ENCODE results near the gene ZCRB1.
"Not testable (repeated sequence)": the region's sequence is repeated elsewhere in the genome, so short reads cannot be mapped to it uniquely, and the experiment has no call there.

Gene ZCRB1, protein sequence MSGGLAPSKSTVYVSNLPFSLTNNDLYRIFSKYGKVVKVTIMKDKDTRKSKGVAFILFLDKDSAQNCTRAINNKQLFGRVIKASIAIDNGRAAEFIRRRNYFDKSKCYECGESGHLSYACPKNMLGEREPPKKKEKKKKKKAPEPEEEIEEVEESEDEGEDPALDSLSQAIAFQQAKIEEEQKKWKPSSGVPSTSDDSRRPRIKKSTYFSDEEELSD

DNA sequence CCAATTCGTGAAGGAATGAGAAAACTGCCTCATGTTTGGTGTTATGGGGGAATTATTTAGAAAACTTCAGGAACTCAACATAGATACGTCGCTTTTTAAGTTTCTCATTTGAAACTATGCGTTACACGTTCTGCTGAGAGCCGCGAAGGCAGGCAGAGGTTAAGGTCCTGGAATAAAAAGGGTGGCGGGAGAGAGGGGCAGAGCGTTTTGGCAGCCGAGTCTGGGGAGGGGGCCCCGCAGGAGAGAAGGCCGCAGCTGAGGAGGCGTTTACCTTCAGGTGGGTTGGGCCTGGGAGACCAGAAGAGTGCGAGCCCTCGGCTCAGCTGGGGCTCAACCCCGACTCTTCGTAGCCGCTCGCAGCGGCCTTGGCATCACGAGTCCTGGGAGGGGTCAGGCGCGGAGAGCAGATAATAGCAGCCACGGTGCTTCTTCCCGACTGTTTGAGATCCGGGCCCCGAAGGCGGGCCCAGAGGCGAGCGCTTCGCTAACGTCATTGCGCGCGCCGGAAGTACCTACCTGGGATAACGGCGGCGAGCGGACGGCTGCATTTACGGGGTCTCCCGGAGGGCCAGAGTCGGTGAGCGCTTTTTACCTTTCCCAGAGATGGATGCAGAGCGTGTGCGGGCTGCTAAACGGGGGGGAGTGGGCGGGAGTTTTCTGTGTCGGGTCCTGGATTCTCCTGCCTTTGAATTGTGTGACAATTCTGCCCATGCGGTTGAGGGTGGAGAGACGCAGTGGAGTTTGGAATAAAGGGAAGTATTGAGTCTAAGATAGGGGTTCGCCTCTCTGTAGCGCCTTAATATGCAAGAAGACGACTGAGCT lies at the start of gene ZCRB1, which contains the start of gene PPHLN1:
ZCRB1 (minus strand) TSS at position 442 of the 822 bp plus-strand sequence. CDS start 1,992 bp downstream, outside the sequence.
PPHLN1 (plus strand) TSS at position 515 of the 822 bp plus-strand sequence. CDS start 9,736 bp downstream, outside the sequence.
- DNase-seq: peak; percentile 75

DNA sequence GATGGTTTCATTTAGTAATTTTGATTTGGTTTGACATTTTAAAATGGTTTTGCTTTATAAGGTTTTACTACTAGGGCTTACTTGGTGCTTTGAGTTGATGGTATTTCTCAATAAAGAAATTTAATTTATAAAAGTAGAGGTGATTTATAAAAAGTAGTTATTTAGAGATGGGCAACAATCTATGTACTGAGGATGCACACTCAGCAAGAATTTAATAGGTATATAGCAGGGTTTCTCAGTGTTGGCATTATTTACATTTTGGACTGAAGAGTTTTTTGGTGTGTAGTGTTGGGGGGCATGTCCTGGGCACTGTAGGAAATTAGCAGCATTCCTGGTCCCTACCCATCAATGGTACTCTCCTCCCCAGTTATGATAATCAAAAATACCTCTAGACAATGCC lies 47.8 kb upstream of the ZCRB1 start:
- no peak for DNase-seq

DNA sequence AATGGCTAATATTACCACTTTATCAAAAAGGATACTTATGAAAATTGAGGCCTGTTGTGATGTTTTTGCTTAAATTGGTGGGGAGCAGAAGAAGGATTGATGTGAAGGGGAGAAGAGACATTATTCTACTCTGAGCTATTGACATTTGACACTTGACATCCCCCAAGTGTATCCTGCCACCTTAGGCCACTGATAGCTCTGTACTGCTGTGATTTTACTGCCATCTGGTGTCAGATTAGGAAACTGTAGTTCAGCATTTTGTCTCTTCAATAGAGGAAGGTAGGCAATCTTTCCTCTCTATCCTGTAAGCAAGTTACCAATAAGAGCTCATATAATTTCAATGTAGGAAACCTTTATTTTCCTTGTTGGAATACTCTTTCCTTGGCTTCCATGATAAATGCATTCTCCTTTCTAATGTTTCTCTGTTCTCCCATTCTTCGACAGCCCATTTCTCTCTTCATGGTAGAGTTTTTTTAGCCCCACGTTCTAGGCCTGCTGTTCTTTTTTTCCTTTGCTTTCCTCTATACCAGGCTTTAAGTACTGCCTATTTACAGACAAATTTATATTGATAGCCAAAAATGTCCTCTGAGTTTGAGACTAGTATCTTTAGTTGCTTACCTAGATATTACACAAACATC lies 46.4 kb upstream of the ZCRB1 start:
- no peak for DNase-seq

DNA sequence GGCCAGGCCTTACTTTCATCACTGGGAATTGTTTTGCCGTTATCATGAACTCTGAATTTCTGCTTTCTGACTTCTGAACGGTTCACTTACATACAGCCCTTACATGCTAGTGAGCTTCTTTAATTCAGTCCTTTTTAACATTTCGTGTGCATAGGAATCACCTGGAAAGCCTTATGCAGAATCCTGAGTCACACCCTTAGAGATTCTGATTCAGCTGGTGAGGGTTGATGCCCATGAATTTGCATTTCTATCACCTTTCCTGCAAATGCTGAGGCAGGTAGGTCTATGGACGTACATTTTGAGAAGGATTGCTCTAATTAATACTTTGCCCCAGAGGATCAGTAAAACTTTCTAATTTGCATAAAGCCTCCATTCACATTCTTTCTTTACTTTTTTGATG lies 44.1 kb upstream of the ZCRB1 start:
- DNase-seq: no peak

DNA sequence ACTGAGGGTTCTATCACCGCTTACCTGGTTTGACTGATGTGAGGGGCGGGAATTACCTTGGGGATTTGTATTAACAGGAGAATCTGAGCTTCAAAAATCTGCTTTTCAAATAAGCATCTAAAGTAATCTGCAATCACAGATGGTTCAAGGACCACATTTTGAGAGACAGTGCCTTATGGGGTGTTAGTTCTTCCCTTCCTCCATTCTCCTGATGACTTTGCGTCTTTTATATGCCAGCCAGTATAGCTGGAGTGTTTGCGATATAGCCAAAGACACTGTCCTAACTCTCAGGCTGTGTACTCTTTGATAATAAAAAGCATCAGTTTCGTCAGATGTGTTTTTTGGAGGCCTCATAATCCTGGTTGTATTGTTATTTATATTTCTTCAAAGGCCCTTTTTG lies 39.6 kb upstream of the ZCRB1 start:
- no peak for DNase-seq

DNA sequence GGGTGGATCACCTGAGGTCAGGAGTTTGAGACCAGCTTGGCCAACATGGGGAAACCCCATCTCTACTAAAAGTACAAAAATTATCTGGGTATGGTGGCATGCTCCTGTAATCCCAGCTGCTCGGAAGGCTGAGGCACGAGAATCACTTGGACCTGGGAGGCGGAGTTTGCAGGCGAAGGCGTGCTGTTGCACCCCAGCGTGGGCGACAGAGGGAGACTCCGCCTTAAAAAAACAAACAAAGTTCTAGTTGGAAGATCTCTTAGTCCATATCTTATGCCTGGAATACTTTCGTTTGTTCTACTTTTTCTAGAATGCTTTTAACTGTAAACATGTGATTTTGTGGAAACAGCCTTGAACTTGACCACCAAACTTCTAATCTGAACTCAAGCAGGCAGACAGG lies 38.8 kb upstream of the ZCRB1 start:
- no peak for DNase-seq

DNA sequence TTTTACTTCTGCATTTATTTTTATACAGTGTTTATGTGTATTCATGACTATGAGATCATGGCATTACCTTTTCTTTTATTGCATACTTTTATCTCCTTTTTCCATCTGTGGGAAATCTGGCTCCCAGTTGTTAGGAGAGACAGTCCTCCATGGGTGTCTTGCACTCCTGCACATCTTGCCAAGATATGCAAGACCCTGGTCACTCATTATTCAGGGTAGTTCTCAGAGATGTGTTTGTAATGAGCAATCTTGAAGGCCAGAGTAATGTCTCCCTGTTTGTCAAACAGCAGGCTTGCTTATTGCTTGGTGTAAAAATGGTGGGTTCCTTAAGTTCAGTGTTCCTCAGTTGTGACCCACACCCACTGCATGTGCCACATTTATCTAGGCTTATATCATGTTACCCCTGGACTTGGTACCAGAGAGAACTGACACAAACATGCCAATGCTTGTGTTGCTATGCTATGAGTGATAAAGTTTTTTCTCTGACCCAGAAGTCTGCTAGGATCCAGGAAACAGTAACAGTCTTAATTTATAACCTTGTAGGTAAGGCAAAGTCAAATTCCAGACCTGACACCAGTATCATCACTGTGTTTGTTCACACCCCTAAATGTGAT lies 36.9 kb upstream of the ZCRB1 start:
- DNase-seq: no peak

DNA sequence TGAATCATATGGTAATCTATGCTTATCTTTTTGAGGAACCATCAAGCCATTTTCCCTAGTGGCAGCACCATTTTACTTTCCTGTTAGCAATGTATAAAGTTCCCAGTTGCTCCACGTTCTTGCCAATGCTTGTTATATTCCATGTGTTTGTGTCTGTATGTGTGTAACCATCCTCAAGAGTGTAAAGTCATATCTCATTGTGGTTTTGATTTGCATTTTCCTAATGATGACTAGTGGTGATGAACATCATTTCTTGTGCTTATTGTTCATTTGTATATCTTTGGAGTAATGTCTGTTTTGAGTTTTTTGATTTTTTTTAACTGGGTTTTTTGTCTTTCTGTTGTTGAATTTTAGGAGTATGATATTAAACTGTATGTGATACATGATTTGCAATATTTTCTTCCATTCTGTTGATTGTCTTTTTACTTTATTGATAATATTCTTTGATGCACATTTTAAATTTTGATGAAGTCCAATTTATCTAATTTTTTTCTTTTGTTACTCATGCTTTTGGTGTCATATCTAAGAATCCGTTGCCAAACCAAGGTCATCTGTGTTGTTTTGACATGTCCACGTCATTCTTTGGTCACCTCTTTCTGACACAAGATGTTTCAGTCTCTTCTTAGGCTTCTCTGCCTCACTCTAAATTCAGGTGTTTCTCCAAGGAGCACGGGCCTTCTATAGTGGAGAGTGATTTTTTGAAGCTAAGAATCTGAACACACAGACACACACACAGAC lies 36.2 kb upstream of the ZCRB1 start:
- no peak for DNase-seq

DNA sequence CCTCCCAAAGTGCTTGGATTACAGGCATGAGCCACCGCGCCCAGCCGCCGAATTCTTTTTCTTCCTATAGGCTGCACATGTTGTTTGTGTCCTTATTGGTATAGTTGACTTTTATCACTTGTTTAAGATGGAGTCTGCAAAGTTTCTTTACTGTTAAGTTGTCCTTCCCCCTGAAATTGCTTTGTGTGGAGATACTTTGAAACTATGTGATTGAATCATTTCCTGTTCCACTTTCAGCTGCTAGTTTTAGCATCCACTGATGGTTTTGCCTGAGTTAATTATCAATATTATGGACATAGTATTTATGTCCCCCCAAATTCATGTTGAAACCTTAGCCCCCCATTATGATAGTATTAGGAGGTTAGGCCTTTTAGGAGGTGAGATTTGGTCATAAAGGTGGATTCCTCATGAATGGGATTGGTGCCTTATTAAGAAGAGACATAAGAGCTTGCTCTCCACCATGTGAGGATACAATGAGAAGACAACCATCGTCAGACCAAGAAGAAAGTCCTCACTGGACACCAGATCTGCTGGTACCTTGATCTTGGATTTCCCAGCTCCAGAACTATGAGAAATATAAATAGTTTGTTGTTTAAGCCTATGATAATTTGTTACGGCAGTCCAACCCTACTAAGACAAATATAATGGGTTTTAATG lies 35.0 kb upstream of the ZCRB1 start:
- no peak for DNase-seq

DNA sequence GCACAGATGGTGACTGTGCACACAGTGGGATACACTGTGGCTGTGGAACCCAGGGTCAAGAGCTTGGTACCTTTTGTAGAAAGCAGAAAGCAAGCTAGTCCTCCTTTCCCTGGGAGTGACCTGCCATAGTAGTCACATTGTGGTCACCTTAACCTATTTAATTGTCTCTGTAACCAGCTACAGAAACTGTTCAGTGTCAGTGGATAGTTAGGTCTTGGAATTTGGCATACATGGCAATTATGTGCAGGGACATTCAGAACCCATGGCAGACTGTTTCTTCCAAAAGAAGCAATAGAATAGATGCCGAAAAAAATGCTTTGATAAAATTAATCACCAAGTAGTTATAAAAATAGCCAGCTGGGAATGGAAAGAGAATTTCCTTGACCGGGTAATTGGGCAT lies 30.4 kb upstream of the ZCRB1 start:
- DNase-seq: no peak

DNA sequence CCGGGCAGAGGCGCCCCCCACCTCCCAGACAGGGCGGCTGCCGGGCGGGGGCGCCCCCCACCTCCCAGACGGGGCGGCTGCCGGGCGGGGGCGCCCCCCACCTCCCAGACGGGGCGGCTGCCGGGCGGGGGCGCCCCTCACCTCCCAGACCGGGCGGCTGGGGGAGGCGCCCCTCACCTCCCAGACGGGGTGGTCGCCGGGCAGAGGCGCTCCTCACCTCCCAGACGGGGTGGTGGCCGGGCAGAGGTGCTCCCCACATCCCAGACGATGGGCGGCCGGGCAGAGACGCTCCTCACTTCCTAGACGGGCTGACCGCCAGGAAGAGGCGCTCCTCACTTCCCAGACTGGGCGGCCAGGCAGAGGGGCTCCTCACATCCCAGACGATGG lies 24.1 kb upstream of the ZCRB1 start:
- not testable (repeated sequence) for DNase-seq

DNA sequence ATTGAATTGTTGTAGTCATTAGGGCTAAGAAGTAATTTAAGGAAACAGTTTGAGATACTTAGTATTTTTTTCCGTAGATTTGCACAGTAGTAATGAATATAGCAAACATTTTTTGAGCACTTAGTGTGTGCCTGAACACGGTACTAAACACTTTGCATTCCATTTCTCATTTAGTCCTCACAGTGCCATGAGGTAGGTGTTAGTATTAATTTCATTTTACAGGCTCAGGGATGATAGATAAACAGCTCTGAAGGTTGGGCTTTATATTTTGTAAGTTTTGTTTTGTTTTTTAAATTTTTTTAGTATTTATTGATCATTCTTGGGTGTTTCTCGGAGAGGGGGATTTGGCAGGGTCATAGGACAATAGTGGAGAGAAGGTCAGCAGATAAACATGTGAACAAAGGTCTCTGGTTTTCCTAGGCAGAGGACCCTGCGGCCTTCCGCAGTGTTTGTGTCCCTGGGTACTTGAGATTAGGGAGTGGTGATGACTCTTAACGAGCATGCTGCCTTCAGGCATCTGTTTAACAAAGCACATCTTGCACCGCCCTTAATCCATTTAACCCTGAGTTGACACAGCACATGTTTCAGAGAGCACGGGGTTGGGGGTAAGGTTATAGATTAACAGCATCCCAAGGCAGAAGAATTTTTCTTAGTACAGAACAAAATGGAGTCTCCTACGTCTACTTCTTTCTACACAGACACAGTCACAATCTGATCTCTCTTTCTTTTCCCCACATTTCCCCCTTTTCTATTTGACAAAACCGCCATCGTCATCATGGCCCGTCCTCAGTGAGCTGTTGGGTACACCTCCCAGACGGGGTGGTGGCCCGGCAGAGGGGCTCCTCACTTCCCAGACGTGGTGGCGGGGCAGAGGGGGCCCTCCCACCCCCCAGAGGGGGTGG lies 23.5 kb upstream of the ZCRB1 start:
- not testable (repeated sequence) for DNase-seq

DNA sequence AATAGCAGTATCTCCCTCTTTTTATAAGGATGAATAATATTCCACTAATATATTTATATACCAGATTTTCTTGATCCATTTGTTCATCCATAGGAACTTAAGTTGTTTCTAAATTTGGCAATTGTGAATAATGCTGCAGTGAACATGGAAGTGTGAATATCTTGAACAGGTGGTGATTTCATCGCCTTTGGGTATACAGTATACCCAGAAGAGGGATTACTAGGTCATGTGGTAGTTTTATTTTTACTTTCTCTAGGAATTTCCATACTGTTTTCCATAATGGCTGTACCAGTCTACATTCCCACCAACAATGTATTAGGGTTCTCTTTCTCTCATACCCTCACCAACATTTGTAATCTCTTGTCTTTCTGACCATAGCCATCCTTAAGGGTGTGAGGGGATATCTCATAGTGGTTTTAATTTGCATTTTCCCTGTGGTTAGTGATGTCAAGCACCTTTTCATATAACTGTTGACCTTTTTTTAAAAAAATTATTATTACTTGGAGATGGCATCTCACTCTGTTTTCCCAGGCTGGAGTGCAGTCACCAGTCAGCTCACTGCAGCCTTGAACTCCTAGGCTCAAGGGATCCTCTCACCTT lies 20.6 kb upstream of the ZCRB1 start:
- DNase-seq: no peak

DNA sequence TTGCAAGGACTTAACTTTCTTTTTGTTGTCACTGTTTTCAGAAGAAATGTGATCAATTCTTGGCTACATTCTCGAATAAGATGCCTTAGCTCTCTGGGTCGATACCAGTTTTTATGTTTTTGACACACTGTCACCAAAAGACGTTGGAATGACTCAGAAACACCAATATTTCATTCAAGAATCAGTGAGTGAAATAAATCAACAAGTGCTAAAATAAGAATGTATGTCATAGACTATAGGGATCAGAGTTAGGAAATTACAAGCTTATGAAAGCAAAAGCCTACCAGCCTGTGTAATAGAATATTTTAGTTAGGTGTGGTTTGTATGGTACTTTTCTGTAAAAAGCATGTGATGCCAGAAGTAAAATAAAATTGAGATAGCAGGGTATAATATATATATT lies 17.8 kb upstream of the ZCRB1 start:
- DNase-seq: no peak

DNA sequence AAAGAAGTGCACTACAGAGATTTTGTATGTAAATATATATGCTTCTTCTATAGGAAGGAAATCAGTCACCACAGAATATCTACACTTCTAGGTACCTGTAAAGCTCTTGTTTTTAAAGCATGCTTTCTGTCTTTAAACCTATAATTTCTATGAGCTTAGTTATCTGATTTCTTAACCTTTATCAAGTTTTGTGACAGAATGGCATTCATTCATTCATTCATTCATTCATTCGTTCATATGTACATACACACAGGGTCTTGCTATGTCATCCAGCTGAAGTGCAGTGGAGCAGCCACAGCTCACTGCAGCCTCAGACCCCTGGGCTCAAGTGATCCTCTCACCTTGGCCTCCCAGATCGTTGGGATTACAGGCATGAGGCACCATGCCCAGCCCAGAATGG lies 16.1 kb upstream of the ZCRB1 start:
- no peak for DNase-seq

DNA sequence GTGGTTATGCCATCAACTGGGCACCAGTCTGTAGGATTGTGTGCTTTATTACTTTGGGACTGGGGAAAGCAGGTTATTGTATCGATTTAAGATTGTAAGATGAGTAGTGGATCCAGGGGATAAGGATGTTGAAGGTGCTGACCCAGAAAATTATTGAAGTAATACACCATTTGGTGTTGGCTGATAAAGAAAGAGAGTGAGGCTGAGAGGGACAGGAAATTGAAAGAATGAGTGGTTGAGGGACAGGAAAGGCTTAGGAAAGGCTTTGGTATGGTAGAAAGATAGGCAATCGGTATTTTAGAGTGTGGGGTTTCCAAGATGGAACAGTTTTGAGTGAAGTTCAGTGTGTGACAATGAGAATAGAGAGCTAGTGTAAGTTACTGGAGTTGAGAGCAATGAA lies 12.4 kb upstream of the ZCRB1 start:
- no peak for DNase-seq

DNA sequence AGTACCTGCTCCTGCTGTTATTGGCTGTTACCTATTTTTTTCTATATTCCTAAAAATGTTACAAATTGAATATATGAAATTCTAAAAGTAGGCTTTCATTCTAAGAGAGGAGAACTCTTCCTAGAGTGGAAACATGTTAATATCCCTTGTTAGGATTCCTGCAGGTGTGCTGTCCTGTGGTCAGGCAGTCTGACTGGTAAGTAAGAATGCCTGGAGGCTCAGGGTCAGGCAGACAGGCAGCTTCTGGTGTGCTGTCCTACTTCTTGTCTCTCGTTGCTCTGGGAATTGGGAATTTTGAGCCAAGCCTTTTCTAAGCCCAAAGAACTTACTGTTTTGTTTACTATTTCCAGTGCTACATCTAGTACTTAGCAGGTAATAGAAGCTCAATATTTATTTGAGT lies 10.4 kb upstream of the ZCRB1 start:
- DNase-seq: no peak

DNA sequence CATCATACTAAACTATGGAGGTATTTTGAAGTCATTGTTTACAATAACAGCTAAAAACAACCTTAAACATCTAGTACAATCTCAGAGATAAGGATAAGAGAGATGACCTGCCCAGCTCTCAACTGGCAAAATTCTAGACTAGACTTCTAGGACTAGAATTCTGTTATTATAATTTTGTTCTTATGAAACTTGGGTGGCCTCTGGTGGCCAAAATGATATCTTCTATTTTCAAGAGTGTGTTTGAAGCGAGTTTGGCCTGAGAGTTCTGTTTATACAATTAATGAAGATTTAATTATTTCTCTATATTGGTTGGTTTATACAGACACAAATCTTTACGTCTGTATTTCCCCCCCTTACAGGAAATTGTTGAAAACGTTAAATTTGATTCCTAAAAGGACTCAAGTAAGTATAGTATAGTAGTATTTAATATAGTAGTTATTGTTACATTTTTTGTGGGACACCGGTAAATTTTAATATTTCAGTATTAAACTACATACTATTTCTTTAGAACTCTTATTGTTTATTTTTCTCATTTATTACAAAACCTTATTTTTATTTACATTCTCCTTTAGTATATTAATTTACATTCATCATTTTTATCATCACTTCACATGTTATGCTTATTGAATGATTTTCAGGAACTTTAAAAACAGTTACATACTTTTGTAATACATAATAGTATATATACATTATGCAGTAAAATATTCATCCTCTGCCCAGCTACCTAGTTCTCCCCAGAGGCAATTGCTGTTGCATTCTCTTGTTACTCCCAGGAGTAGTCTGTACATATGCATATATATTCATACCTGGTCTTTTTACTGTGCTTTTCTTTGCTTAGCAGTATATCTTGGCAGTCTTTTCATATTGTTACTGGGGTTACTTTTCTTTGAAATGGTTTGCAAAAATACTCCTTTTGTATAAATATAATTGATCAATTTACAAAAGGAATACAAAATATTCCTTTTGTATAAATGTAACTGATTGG lies 6.7 kb upstream of the ZCRB1 start:
- DNase-seq: peak; percentile 19

DNA sequence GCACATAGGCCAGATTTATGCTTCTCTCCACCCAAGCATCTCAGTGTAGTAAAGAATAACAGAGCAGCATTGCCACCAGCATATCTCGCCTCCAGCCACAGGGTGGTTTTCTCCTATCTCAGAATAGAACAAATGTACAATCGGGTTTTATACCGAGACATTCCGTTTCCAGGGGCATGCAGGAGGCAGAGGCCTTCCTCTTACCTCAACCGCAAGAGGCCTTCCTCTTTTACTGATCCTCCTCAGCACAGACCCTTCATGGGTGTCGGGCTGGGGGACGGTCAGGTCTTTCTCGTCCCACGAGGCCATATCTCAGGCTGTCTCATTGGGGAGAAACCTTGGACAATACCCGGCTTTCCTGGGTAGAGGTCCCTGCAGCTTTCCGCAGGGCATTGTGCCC lies 4.2 kb upstream of the ZCRB1 start:
- not testable (repeated sequence) for DNase-seq

DNA sequence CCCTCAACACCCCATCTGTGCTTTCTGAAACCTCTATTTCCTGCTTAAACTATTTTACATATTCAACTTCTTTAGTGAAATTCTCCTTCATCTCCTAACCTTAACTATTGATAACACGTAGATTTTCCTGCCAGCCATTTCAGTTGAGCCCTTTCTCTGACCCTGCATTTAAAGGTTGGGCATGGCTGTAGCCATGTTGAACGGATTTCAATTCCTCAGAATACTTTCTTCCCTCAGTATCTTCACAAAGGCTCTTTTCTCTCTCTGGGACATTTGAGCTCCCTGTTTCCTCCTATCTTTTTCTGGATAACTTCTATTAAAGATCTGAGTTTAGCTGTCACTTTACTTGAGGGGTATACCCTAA lies 1.3 kb upstream of the ZCRB1 start:
- no peak for DNase-seq
